ENCODE measurements around the gene ZNRF4.

DNA sequence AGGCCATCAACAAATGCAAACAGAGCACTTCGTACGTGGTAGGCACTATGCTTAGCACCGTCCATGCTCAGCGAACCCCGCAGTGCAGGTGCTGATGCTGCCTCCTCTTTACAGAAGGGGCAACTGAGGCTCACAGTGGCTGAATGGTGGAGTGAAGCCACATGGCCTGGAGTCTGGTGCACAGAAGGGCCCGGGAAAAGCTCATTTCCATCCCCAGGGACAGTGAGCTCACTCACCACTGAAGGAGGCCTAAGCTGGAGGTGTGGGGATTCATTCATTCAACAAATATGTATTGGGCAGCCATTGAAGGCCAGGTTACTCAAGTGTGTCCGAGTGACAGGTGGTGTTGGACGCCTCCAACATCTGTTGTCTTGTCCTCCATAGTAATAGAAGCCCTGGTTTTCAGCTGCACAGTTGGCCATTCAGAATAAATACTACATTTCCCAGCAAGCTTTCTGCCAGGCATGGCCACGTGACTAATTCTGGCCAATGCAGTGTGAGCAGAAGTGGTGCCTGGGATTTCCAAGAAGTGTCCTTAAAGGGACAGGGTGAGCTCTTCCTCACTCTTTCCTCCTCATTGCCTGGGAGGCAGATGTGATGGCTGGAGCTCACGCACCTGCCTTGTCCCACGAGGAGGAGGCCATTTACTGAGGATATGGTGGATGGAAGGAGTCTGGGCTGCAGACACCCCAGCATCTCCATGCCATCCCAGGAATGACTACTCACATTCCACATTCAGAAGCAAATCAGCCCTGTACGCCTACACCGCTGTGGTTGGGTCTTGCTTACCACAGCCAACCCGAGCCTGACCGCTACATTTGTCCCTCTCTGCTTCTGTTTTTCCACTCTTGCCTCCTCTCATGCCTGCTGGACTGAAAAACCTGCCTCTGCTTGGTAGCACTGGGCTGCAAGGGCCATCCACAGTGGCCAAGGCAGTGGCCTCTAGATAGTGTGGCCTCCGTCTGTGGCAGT, 2.3 kb upstream of the ZNRF4 start:
- TF ChIP-seq CTCF (IDR thresholded peaks at IDR 0.05): no peak
- no peak for TF ChIP-seq POLR2A (IDR thresholded peaks at IDR 0.05)

Measured in sigmoid colon (tissue), 3 donors.